SK-N-SH (cell line): ENCODE data around the gene RREB1.

Source experiments
- CHD2 ChIP-seq: fragments of 150-350 bp; IDR thresholded peaks from 2 replicates; pipeline ENCODE4 v1.6.1; 2018; ENCODE audit warnings: low read length; ENCODE audit not compliant: partially characterized antibody
- ELF1 ChIP-seq: IDR thresholded peaks from 2 replicates; pipeline ENCODE4 v1.4.0; 2012
- EP300 ChIP-seq, 2 experiments: IDR thresholded peaks; 2 replicates each; pipeline versions ENCODE4 v1.4.0 to v1.6.1; 2012; ENCODE audit warnings: borderline replicate concordance in 1 of 2, low read depth in 1 of 2, low read length in 1 of 2
- RFX5 ChIP-seq: IDR thresholded peaks from 2 replicates; pipeline ENCODE4 v1.6.1; 2012; ENCODE audit warnings: mild to moderate bottlenecking, improper control_type of control experiment, low read length
- RXRA ChIP-seq: IDR thresholded peaks from 2 replicates; pipeline ENCODE4 v1.4.0; 2012; ENCODE audit warnings: low read depth, mild to moderate bottlenecking, borderline replicate concordance
- SIN3A ChIP-seq: IDR thresholded peaks from 2 replicates; pipeline ENCODE4 v1.6.1; 2012; ENCODE audit warnings: low read depth, mild to moderate bottlenecking, low read length, moderate library complexity, borderline replicate concordance
- TCF12 ChIP-seq: IDR thresholded peaks from 2 replicates; pipeline ENCODE4 v1.4.0; 2012
- TF ChIP-seq, protein P1 (sequence below): IDR thresholded peaks from 2 replicates; pipeline ENCODE4 v1.4.0; 2012; ENCODE audit warnings: low read depth, borderline replicate concordance
- TF ChIP-seq, protein P2 (sequence below): IDR thresholded peaks from 2 replicates; pipeline ENCODE4 v1.4.0; 2012; ENCODE audit warnings: low read depth, borderline replicate concordance
- TF ChIP-seq, protein P3 (sequence below): IDR thresholded peaks from 2 replicates; pipeline ENCODE4 v1.4.0; 2012; ENCODE audit warnings: low read depth
- TF ChIP-seq, protein P4 (sequence below): fragments of 200-600 bp; sonication (generic); IDR thresholded peaks from 2 replicates; pipeline ENCODE4 v1.6.1; 2017; ENCODE audit warnings: antibody characterized with exemption, mild to moderate bottlenecking, moderate library complexity

DNA sequence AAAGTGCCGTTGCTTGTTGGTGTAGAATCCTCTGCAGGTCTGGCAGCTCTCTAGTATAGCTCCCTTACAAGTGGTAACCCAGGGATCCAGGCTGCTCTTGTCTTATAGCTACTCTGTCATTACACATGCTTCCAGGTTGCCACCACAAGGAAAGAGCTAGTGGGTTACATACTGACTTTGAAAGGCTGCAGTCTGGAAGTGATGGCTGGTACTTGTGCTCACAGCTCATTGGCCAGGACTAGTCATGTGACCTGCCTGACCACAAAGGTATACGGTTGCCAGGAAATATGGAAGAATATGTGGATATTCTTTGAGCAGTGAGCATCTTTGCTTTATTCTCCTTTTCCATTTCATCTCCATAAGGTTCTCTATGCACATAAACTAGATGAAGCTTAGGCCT, 46.0 kb downstream of the RREB1 start:
- TF ChIP-seq, protein P1, sequence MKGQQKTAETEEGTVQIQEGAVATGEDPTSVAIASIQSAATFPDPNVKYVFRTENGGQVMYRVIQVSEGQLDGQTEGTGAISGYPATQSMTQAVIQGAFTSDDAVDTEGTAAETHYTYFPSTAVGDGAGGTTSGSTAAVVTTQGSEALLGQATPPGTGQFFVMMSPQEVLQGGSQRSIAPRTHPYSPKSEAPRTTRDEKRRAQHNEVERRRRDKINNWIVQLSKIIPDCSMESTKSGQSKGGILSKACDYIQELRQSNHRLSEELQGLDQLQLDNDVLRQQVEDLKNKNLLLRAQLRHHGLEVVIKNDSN: peak; percentile 49; the same call in 1 of the 2 replicates
- TF ChIP-seq, protein P2, sequence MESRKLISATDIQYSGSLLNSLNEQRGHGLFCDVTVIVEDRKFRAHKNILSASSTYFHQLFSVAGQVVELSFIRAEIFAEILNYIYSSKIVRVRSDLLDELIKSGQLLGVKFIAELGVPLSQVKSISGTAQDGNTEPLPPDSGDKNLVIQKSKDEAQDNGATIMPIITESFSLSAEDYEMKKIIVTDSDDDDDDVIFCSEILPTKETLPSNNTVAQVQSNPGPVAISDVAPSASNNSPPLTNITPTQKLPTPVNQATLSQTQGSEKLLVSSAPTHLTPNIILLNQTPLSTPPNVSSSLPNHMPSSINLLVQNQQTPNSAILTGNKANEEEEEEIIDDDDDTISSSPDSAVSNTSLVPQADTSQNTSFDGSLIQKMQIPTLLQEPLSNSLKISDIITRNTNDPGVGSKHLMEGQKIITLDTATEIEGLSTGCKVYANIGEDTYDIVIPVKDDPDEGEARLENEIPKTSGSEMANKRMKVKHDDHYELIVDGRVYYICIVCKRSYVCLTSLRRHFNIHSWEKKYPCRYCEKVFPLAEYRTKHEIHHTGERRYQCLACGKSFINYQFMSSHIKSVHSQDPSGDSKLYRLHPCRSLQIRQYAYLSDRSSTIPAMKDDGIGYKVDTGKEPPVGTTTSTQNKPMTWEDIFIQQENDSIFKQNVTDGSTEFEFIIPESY: no peak
- no peak for TF ChIP-seq EP300 (IDR thresholded peaks at IDR 0.05; ENCODE audit: borderline replicate concordance in 1 of 2, low read depth in 1 of 2, low read length in 1 of 2)
- TF ChIP-seq CHD2: no peak
- TF ChIP-seq ELF1: no peak
- TF ChIP-seq RXRA: no peak
- TF ChIP-seq, protein P3, sequence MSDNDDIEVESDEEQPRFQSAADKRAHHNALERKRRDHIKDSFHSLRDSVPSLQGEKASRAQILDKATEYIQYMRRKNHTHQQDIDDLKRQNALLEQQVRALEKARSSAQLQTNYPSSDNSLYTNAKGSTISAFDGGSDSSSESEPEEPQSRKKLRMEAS: no peak
- TF ChIP-seq, protein P4, sequence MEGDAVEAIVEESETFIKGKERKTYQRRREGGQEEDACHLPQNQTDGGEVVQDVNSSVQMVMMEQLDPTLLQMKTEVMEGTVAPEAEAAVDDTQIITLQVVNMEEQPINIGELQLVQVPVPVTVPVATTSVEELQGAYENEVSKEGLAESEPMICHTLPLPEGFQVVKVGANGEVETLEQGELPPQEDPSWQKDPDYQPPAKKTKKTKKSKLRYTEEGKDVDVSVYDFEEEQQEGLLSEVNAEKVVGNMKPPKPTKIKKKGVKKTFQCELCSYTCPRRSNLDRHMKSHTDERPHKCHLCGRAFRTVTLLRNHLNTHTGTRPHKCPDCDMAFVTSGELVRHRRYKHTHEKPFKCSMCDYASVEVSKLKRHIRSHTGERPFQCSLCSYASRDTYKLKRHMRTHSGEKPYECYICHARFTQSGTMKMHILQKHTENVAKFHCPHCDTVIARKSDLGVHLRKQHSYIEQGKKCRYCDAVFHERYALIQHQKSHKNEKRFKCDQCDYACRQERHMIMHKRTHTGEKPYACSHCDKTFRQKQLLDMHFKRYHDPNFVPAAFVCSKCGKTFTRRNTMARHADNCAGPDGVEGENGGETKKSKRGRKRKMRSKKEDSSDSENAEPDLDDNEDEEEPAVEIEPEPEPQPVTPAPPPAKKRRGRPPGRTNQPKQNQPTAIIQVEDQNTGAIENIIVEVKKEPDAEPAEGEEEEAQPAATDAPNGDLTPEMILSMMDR: no peak
- no peak for TF ChIP-seq RFX5
- no peak for TF ChIP-seq SIN3A
- TF ChIP-seq TCF12: no peak
